GM23338 (cell line): ENCODE results near the gene ICAM5.

Experiments
- CREB1 ChIP-seq: fragments of 250-450 bp; sonication (Bioruptor Pico); IDR thresholded peaks from 2 replicates; pipeline ENCODE4 v1.5.0; 2020; ENCODE audit warnings: low read depth, mild to moderate bottlenecking, moderate library complexity
- CTCF ChIP-seq, 2 experiments: fragments of 200-600 bp in 1 of 2; sonication (generic) in 1 of 2; conservative IDR thresholded peaks; 2 replicates each; pipeline versions ENCODE4 v1.5.1 to v1.6.1; 2016 to 2017; ENCODE audit warnings: antibody characterized with exemption in 2 of 2, low read depth in 2 of 2, mild to moderate bottlenecking in 2 of 2, moderate library complexity in 1 of 2
- EZH2 ChIP-seq: fragments of 200-600 bp; sonication (generic); IDR thresholded peaks from one replicate; pipeline ENCODE4 v1.8.0; 2017; ENCODE audit warnings: antibody characterized with exemption, mild to moderate bottlenecking, low read depth; ENCODE audit not compliant: unreplicated experiment
- POLR2AphosphoS5 ChIP-seq: IDR thresholded peaks from 2 replicates; pipeline ENCODE4 v1.6.1; 2016; ENCODE audit warnings: antibody characterized with exemption, low read depth
- REST ChIP-seq: IDR thresholded peaks from one replicate; pipeline ENCODE4 v1.6.1; 2018; ENCODE audit warnings: antibody characterized with exemption; ENCODE audit not compliant: unreplicated experiment
- STAT1 ChIP-seq: IDR thresholded peaks from one replicate; pipeline ENCODE4 v1.6.1; 2016; ENCODE audit warnings: antibody characterized with exemption; ENCODE audit not compliant: unreplicated experiment
- ZNF331 ChIP-seq: fragments of 250-450 bp; sonication (Bioruptor Pico); IDR thresholded peaks from 2 replicates; pipeline ENCODE4 v1.5.0; 2020; ENCODE audit warnings: low read depth, mild to moderate bottlenecking, moderate library complexity

- TF ChIP-seq REST (no peak), CTCF (conservative IDR thresholded peaks at IDR 0.05; ENCODE audit: low read depth in 2 of 2) (no peak), STAT1 (no peak), POLR2AphosphoS5 (no peak), EZH2 (no peak), ZNF331 (CRISPR knock-in tag) (no peak), CREB1 (CRISPR knock-in tag) (no peak)
Measured at GRCh38 chr19:10256970-10257615, 32.7 kb upstream of the ICAM5 start.
